Astrocyte of the spinal cord (primary cell): Measurements from ENCODE around the gene ERLIN1.

Experiments
- DNase-seq: peaks from one replicate; pipeline ENCODE4 v3.0.0; 2011; ENCODE audit warnings: low read depth, low spot score
- H3K4me3 ChIP-seq: 2 replicates; pipeline ENCODE4 v1.5.1; 2011; ENCODE audit warnings: low read depth, mild to moderate bottlenecking, low read length, moderate library complexity
- in situ Hi-C: cut with HindIII; loops from 2 replicates; pipeline ENCODE4 v1.10.0; 2017; ENCODE audit warnings: low sequenced_read_pairs
- TF ChIP-seq, protein P1 (sequence below): IDR thresholded peaks from 2 replicates; pipeline ENCODE4 v1.5.1; 2012; ENCODE audit warnings: low read depth, mild to moderate bottlenecking, low read length, inconsistent platforms

Gene ERLIN1

GRCh38 chr10:100185364-100186252, at the start of gene ERLIN1:
Gene ERLIN1, minus strand, starts transcription at chr10:100186029. Its CDS starts 403 bp downstream, at chr10:100185626.
- peak; percentile 93 for DNase-seq
- in situ Hi-C loops, result no loop called here
- H3K4me3 ChIP-seq, result peak within 1 kb of the TSS; percentile 98
- TF ChIP-seq, protein P1, sequence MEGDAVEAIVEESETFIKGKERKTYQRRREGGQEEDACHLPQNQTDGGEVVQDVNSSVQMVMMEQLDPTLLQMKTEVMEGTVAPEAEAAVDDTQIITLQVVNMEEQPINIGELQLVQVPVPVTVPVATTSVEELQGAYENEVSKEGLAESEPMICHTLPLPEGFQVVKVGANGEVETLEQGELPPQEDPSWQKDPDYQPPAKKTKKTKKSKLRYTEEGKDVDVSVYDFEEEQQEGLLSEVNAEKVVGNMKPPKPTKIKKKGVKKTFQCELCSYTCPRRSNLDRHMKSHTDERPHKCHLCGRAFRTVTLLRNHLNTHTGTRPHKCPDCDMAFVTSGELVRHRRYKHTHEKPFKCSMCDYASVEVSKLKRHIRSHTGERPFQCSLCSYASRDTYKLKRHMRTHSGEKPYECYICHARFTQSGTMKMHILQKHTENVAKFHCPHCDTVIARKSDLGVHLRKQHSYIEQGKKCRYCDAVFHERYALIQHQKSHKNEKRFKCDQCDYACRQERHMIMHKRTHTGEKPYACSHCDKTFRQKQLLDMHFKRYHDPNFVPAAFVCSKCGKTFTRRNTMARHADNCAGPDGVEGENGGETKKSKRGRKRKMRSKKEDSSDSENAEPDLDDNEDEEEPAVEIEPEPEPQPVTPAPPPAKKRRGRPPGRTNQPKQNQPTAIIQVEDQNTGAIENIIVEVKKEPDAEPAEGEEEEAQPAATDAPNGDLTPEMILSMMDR, result no peak

GRCh38 chr10:100232101-100232500, 46.3 kb upstream of the ERLIN1 start:
- no peak overlapping the region for H3K4me3 ChIP-seq
- in situ Hi-C loops, result no loop called here
- no peak for DNase-seq
- TF ChIP-seq, protein P1, result no peak

DNA sequence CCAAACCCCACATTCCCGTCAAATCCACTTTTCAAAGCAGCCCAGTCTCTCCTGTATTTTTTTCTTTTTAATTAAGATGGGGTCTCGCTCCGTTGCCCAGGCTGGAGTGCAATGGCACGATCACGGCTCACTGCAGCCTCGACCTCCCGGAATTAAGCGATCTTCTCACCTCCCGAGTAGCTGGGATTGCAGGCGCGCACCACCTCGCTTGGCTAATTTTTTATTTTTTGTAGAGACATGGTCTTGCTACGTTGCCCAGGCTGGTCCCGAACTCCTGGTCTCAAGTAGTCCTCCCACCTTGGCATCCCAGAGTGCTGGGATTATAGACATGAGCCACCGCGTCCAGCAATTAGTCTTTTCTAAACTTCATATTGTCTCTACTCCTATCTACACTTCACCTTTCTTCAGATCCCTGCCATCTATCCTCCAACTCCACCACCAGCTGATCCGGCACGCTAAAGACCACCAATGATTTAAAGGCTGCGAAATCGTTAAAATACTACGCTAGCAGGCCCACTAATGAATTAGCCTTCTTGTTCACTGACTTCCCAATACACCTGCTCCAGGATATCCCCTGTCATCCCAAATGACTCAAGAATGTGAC, 44.1 kb upstream of the ERLIN1 start:
- no peak for DNase-seq
- TF ChIP-seq, protein P1, result no peak
- in situ Hi-C loops, result no loop called here
- peak overlapping the region; percentile 98 for H3K4me3 ChIP-seq

DNA sequence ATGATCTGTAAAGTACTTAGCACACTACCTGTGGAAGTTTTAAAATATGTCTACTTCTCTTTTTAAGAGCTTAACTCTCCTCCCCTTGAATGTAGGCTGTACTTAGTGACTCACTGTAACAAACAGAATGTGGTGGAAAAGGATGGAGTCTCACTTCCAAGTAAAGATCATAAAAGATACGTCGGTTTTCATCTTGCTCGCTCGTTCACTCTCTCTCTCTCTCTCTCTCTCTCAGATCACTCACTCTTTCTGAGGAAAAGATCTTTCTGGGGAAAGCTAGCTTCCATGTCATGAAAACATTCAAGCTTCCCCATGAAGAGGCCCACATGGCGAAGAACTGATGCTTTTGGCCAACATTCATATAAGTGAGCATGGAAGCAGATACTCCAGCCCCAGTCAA, 38.0 kb upstream of the ERLIN1 start:
- H3K4me3 ChIP-seq, result no peak overlapping the region
- DNase-seq, result no peak
- in situ Hi-C loops, result no loop called here
- TF ChIP-seq, protein P1, result no peak

DNA sequence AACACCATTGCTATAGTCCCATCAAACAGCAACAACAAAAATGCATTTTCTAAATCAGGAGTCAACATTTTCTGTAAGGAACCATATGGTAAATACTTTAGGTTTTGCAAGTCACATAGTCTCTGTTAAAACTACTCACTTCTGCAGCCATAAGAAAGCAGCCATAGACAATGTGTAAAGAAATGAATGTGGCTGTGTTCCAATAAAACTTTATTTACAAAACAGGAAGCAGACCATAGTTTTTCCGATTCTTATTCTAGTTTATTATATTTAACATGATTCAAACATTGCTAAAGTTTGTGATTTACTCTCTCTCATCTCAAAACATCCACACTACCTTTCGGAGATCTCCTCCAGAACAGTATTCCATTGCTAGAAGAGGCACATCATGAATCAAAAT, 36.7 kb upstream of the ERLIN1 start:
- in situ Hi-C loops, result no loop called here
- no peak for DNase-seq
- no peak overlapping the region for H3K4me3 ChIP-seq
- TF ChIP-seq, protein P1, result no peak

- H3K4me3 ChIP-seq, result no peak overlapping the region
- TF ChIP-seq, protein P1, result no peak
- DNase-seq, result no peak
- in situ Hi-C loops, result no loop called here
Measured at GRCh38 chr10:100216006-100216405, 30.2 kb upstream of the ERLIN1 start.
